ENCODE data around the gene NRSN2.

DNA sequence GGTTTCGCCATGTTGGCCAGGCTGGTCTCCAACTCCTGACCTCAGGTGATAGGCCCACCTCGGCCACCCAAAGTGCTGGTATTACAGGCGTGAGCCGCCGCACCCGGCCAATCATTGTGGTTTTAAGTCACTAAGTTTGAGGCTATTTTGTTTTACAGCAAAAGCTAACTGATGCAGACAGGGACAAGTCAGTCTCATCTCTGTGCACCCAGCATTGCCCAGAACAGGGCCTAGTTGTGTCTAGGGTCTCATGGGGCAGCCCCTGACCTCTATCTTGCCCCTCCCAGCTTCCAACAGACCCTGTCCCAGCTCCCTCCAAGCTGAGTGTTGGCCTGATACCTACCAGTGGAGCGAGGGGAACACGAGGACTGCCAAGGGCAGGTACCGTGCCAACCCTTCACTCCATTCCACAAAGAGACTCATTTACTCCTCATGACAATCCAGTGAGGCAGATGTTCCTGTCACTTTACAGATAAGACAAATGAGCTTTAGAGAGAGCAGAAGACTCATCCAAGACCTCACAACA lies 52.3 kb downstream of the NRSN2 start:
- TF ChIP-seq, protein P1, sequence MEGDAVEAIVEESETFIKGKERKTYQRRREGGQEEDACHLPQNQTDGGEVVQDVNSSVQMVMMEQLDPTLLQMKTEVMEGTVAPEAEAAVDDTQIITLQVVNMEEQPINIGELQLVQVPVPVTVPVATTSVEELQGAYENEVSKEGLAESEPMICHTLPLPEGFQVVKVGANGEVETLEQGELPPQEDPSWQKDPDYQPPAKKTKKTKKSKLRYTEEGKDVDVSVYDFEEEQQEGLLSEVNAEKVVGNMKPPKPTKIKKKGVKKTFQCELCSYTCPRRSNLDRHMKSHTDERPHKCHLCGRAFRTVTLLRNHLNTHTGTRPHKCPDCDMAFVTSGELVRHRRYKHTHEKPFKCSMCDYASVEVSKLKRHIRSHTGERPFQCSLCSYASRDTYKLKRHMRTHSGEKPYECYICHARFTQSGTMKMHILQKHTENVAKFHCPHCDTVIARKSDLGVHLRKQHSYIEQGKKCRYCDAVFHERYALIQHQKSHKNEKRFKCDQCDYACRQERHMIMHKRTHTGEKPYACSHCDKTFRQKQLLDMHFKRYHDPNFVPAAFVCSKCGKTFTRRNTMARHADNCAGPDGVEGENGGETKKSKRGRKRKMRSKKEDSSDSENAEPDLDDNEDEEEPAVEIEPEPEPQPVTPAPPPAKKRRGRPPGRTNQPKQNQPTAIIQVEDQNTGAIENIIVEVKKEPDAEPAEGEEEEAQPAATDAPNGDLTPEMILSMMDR (conservative IDR thresholded peaks at IDR 0.05; ENCODE audit: low read depth, low read length): no peak
- no peak for TF ChIP-seq EZH2 (IDR thresholded peaks at IDR 0.05; ENCODE audit: borderline replicate concordance, low read depth, low read length, poor library complexity, severe bottlenecking)
